ENCODE data around the gene NUAK1.

- TF ChIP-seq CTCF (conservative IDR thresholded peaks at IDR 0.05; ENCODE audit: low read depth, low read length), result no peak
- no peak for TF ChIP-seq EZH2 (IDR thresholded peaks at IDR 0.05; ENCODE audit: borderline replicate concordance, low read depth, low read length, poor library complexity, severe bottlenecking)
Observed at GRCh38 chr12:106110626-106111300, 28.0 kb downstream of the NUAK1 start.
